Heart left ventricle (tissue), 16 donors: ENCODE results near the gene UGT1A5. TPM values are rescaled to one million over a fixed set of nuclear protein-coding genes. Genes with fewer than 3 reads are reported as not detected.
"Not testable (repeated sequence)": the region's sequence is repeated elsewhere in the genome, so short reads cannot be mapped to it uniquely, and the experiment has no call there.

Source experiments
- ATAC-seq, 4 donors: fragments of 200-7000 bp; cut with Tn5 transposase; one replicate each; pipeline ENCODE4 v1.9.1; 2020 to 2022; ENCODE audit warnings: moderate library complexity in 4 of 4, mild to moderate bottlenecking in 3 of 4, moderate number of reproducible peaks in 1 of 4
- DNase-seq, 5 donors: peaks; one replicate each; pipeline ENCODE4 v3.0.0-alpha.2; 2020
- H3K27ac ChIP-seq, 12 donors: fragments of 200-600 bp; sonication (generic) in 4 of 12; one replicate each; pipeline versions ENCODE4 v1.5.0 to v1.8.0; 2016 to 2022; ENCODE audit warnings: mild to moderate bottlenecking in 2 of 12
- H3K27me3 ChIP-seq, 9 donors: fragments of 200-600 bp; sonication (generic) in 2 of 9; one replicate each; pipeline versions ENCODE4 v1.5.1 to v1.8.0; 2016 to 2022; ENCODE audit warnings: mild to moderate bottlenecking in 3 of 9
- H3K36me3 ChIP-seq, 9 donors: fragments of 200-600 bp; sonication (generic) in 2 of 9; one replicate each; pipeline versions ENCODE4 v1.5.0 to v1.8.0; 2018 to 2022; ENCODE audit warnings: mild to moderate bottlenecking in 2 of 9
- H3K4me1 ChIP-seq, 12 donors: fragments of 200-600 bp; sonication (generic) in 4 of 12; one replicate each; pipeline versions ENCODE4 v1.5.0 to v1.8.0; 2016 to 2022; ENCODE audit warnings: mild to moderate bottlenecking in 3 of 12
- H3K4me3 ChIP-seq, 12 donors: fragments of 200-600 bp; sonication (generic) in 4 of 12; one replicate each; pipeline versions ENCODE4 v1.5.0 to v1.8.0; 2017 to 2022; ENCODE audit warnings: mild to moderate bottlenecking in 9 of 12, moderate library complexity in 4 of 12
- H3K9me3 ChIP-seq, 12 donors: fragments of 200-600 bp; sonication (generic) in 4 of 12; one replicate each; pipeline versions ENCODE4 v1.5.0 to v1.8.0; 2016 to 2022; ENCODE audit warnings: mild to moderate bottlenecking in 1 of 12
- CTCF ChIP-seq, 12 donors: fragments of 200-600 bp; sonication (generic) in 4 of 12; IDR thresholded peaks; one replicate each; pipeline versions ENCODE4 v1.5.0 to v1.8.0; 2018 to 2022; ENCODE audit warnings: antibody characterized with exemption in 12 of 12, mild to moderate bottlenecking in 5 of 12
- POLR2A ChIP-seq, 2 donors: fragments of 450-650 bp; IDR thresholded peaks; one replicate each; pipeline ENCODE4 v1.6.1; 2017; ENCODE audit warnings: antibody characterized with exemption in 2 of 2, mild to moderate bottlenecking in 2 of 2, moderate library complexity in 2 of 2
- WGBS, 4 donors: extraction: QIAGEN DNeasy Blood & Tissue Kit in 2 of 4; methylation state at CpG; one replicate each; pipeline versions ENCODE4 v1.1.5 to v1.1.7; 2013 to 2018; 5-methylcytosine and 5-hydroxymethylcytosine counted together
- intact Hi-C, 10 donors: fragments of 100-400 bp; cut with DNase I; formaldehyde crosslinking; loops; one replicate each; pipeline versions ENCODE4 v1.11.1 to v1.14.2; 2022
- polyA plus RNA-seq, 2 donors: library from polyadenylated mRNA; stranded (reverse); fragments of 200-250 nt; gene quantifications; one replicate each; pipeline ENCODE4 v1.2.3, GENCODE V29; 2013
- total RNA-seq, 9 donors: library from RNA; depleted of rRNA in 2 of 9; stranded (reverse); fragments of >200 nt in 2 of 9; fragmentation: NEBNext Ultra II Directional in 3 of 9; extraction: Animal tissue kit (Norgen Biotek cat#: 25700) in 3 of 9; gene quantifications; one replicate each; pipeline versions ENCODE4 v1.1.0 to v1.2.4, GENCODE V29; 2016 to 2023
- donor health status: ischemic (EF 13 %, LVEDD 7.1; RV severe dilation, severe dysfunction).
- donor health status: healthy with polysubstance abuse.
- donor health status: DM: no; HTN: yes; CAD: no.
- donor health status: DM: no; HTN: no; CAD: no.
- donor health status: ischemic (EF 25% LVEDD 6.9; RV normal size, moderate dysfunction).
- donor health status: ischemic (EF 25% LVEDD 5.7; RV mildly dilated, moderate dysfunction).
- donor health status: healthy.
- donor health status: DM: yes; HTN: yes; CAD: no.
- donor health status: ischemic (EF 35%, LVEDD 5.7; RV mildly dilated, moderate dysfunction).
- donor health status: nonischemic (EF 11% LVEDD 7.7; RV severe dilation, severe dysfunction).
- donor health status: DM: yes; HTN: yes; CAD: no.
- donor health status: PGD.
- donor health status: ischemic (EF 29% LVEDD 5.4; RV normal size, mild dysfunction).
- donor health status: nonischemic (EF 23%, LVEDD 6.1; RV moderate dilation, normal function).

Gene UGT1A5
- total and polyA plus RNA-seq, 11 donors = not detected

GRCh38 chr2:233713262-233713615, 532 bp downstream of the UGT1A5 start:
- intact Hi-C loops = loop anchor here in 1 of 10 donors (10.0 kb wide), 1 partner anchor 268 kb away; no protein-coding TSS in a partner anchor
- TF ChIP-seq CTCF (IDR thresholded peaks at IDR 0.05) (no peak), POLR2A (IDR thresholded peaks at IDR 0.05) (no peak)
- Histone ChIP-seq H3K4me3 (no peak overlapping the region), H3K9me3 (no peaks in the 10 kb centered on the region), H3K27me3 (peaks cover 0 to 31% (median 6%) of the 10 kb centered on the region in 9 donors), H3K27ac (no peak overlapping the region), H3K36me3 (no peaks in the 10 kb centered on the region), H3K4me1 (no peaks in the 10 kb centered on the region)
- no peak for ATAC-seq
- WGBS, 4 donors = 73 to 83% (median 80%) methylated on average over 7 of the region's 7 CpGs
- DNase-seq = no peak

GRCh38 chr2:233714121-233714520, 1.4 kb downstream of the UGT1A5 start:
- no peaks in the 10 kb centered on the region for H3K4me1 ChIP-seq
- DNase-seq (no peak), ATAC-seq (no peak)
- H3K36me3 ChIP-seq = no peaks in the 10 kb centered on the region
- 74 to 82% (median 76%) methylated on average over 2 of the region's 2 CpGs for WGBS, 4 donors
- no peak for TF ChIP-seq CTCF (IDR thresholded peaks at IDR 0.05)
- no peak for TF ChIP-seq POLR2A (IDR thresholded peaks at IDR 0.05)
- no peak overlapping the region for H3K27ac ChIP-seq
- peaks cover 0 to 33% (median 6%) of the 10 kb centered on the region in 9 donors for H3K27me3 ChIP-seq
- intact Hi-C loops = loop anchor here in 1 of 10 donors (10.0 kb wide), 1 partner anchor 269 kb away; no protein-coding TSS in a partner anchor
- H3K4me3 ChIP-seq = no peak overlapping the region
- no peaks in the 10 kb centered on the region for H3K9me3 ChIP-seq

GRCh38 chr2:233718552-233718951, 5.8 kb downstream of the UGT1A5 start, which contains the start of gene UGT1A4:
Gene UGT1A4 (plus strand): TSS chr2:233718736. CDS start chr2:233718821, 85 bp downstream.
- H3K27ac ChIP-seq = no peak within 1 kb of the TSS
- no peaks in the 10 kb centered on the region for H3K36me3 ChIP-seq
- no peak for ATAC-seq
- no peak for DNase-seq
- intact Hi-C loops = loop anchor here in 1 of 10 donors (10.0 kb wide), 1 partner anchor 274 kb away; no protein-coding TSS in a partner anchor
- H3K27me3 ChIP-seq = peaks cover 0 to 33% (median 6%) of the 10 kb centered on the region in 9 donors
- H3K4me1 ChIP-seq = no peaks in the 10 kb centered on the region
- whole genome bisulfite sequencing, 4 donors = 80 to 84% (median 83%) methylated on average over 7 of the region's 7 CpGs
- H3K4me3 ChIP-seq = no peak within 1 kb of the TSS
- TF ChIP-seq CTCF (IDR thresholded peaks at IDR 0.05) (no peak), POLR2A (IDR thresholded peaks at IDR 0.05) (no peak)
- H3K9me3 ChIP-seq = no peaks in the 10 kb centered on the region

GRCh38 chr2:233728723-233729301, 16.1 kb downstream of the UGT1A5 start, which contains the start of gene UGT1A3:
Gene UGT1A3 (plus strand): TSS chr2:233729042. CDS start chr2:233729127, 85 bp downstream.
- intact Hi-C loops = no loop called here
- peaks cover 0 to 3% (median 0%) of the 10 kb centered on the region in 9 donors for H3K27me3 ChIP-seq
- WGBS, 4 donors = 78 to 87% (median 81%) methylated on average over 7 to 8 of the region's 8 CpGs
- H3K4me1 ChIP-seq = no peaks in the 10 kb centered on the region
- no peaks in the 10 kb centered on the region for H3K36me3 ChIP-seq
- no peak within 1 kb of the TSS for H3K4me3 ChIP-seq
- no peak within 1 kb of the TSS for H3K27ac ChIP-seq
- no peaks in the 10 kb centered on the region for H3K9me3 ChIP-seq
- no peak for ATAC-seq
- TF ChIP-seq POLR2A (IDR thresholded peaks at IDR 0.05) (no peak), CTCF (IDR thresholded peaks at IDR 0.05) (no peak)
- DNase-seq = no peak

- ATAC-seq, H3K4me3 ChIP-seq, DNase-seq, H3K27ac ChIP-seq, H3K36me3 ChIP-seq, H3K9me3 ChIP-seq, H3K4me1 ChIP-seq, intact Hi-C loops: not testable (repeated sequence)
- WGBS, 4 donors = 81 to 87% (median 83%) methylated on average over 10 to 14 of the region's 14 CpGs
- H3K27me3 ChIP-seq = peaks cover 0 to 14% (median 0%) of the 10 kb centered on the region in 9 donors
Measured at GRCh38 chr2:233736868-233737653, 24.4 kb downstream of the UGT1A5 start.
